NCI-H128 (cell line): ENCODE results near the gene UNC119B.
"Not testable (repeated sequence)": the region's sequence is repeated elsewhere in the genome, so short reads cannot be mapped to it uniquely, and the experiment has no call there.

ENCODE experiments used
- DNase-seq: peaks from one replicate; lab custom pipeline; 2025; ENCODE audit not compliant: unreplicated experiment; lab: John Stamatoyannopoulos, UW

The UNC119B gene

DNA sequence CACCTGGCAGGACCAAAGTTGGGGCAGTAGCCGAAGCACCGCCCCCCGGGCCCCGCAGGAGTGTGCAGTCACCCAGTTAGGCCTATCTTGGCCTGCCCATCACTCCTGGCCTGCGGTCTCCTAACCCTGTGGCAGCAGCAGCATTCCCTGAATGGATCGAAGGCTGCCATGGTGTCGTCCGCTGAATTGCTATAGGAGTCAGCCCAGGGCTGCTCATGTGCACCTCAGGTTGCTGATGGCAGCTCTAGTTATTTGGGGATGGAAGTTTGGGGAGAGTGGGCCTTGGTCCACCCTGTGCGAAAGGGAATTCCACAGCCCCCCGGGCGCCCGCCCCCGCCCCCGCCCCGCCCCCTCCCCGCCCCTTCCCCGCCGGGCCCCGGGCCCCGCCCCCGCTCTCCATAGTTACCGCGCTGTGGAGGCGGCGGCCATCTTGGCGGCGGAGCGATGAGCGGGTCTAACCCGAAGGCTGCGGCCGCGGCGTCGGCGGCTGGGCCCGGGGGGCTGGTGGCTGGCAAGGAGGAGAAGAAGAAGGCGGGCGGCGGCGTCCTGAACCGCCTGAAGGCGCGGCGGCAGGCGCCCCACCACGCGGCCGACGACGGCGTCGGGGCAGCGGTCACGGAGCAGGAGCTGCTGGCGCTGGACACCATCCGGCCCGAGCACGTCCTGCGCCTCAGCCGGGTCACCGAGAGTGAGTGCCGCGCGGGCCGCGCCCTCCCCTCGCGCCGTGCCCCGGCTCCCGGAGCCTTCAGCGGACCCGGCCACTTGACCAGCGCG lies at the start of gene UNC119B:
Gene UNC119B, plus strand, starts transcription at position 428 of the 774 bp plus-strand sequence. Its CDS starts 17 bp downstream, at position 445.
- peak; percentile 19 for DNase-seq

DNA sequence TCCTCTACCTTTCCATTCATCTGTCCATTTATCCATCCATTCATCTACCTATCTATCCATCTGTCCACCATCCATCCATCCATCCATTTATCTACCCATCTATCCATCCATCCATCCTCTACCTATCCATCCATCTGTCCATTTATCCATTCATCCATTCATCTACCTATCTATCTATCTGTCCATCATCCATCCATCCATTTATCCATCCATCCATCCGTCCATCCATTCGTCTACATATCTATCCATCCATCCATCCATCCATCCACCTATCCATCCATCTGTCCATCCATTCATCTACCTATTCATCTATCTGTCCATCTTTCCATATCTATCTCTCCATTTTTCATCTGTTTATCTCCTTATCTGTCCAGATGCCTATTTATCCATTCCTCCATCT lies 48.8 kb upstream of the UNC119B start:
- DNase-seq: no peak

DNA sequence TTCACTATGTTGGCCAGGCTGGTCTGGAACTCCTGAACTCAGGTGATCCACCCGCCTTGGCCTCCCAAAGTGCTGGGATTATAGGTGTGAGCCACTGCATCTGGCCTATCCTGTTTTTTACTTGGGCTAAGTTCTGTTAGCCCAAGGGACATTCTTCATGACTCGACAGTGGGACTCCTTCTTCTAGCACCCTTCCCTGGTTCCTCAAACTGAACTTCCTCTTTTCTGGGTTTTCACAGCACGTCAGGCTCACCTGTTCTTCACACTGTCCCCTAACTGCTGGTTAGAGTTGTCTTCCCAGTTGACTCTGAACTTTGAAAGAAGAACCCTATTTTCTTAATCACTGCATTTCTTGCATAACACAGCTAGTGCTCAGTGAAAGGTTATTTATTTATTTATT lies 47.4 kb upstream of the UNC119B start:
- DNase-seq: no peak

GRCh38 chr12:120663741-120664140 lies 46.5 kb upstream of the UNC119B start:
- DNase-seq: no peak

- DNase-seq: no peak
Measured at GRCh38 chr12:120666571-120667390, 43.5 kb upstream of the UNC119B start.

DNA sequence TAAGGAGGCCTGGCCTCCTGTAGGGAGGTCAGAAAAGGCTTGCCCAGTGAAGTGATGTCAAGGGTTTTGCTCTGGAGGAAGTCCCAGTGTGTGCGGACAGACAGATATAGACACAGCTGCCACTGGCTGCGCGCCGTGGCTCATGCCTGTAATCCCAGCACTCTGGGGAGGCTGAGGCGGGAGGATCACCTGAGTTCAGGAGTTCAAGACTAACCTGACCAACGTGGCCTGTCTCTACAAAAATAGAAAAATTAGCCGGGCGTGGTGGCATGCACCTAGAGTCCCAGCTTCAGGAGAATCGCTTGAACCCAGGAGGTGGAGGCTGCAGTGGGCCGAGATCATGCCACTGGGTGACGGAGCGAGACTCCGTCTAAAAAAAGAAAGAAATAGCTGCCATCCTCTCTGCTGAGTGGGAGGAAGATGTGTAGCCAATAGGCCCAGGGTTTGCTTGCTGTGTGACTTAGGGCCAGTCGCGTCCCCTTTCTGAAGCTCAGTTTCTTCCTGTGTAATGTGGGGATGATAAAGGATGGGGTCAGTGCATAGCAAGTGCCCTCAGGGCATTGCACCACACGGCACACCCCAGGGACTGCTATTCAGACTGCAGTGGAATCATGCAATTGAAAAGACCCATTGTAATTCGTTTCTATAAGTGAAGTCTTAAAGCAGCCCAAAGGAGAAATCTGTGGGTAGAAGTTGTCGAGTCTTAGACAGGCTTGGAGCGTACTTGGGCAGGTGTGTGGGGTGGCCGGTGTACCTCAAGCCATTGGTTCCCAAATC lies 42.0 kb upstream of the UNC119B start:
- no peak for DNase-seq

DNA sequence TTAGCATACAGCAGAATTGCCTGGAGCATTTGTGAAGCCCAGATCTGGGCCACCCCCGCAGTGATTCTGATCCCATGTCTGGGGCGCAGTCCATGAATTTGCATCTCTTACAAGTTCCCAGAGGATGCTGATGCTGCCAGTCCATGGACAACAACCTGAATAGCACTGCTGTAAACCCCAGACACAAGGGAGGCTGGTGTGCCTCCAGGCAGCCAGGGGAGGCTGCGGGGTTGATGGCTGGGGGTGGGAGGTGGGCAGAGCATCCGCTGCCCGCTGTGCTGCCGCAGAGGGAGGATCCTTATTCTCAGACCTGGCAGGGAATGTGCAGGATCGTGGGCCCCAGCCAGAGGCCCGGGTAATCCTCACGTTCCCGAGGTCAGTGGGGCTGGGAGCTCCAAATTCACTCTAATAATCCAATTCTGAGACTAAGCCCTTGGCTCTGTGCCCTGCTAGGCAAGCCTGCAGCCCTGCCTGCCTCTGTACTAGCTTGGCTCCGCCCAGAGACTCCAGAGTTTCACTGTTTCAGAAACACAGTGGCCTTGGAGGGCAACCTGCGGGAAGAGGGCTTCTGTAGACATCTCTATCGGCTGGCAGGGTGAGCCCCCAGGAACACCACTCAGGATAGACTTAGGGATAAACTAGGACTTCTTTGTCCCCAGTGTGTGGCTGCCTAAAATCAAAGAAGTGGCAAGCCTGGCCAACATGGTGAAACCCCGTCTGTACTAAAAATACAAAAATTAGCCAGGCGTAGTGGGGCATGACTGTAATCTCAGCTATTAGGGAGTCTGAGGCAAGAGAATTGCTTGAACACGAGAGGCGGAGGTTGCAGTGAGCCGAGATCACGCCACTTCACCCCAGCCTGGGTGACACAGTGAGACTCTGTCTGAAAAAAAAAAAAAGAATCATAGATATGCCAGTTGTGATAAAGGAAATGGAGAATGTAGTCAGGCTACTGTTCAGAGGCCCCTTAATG lies 41.1 kb upstream of the UNC119B start:
- no peak for DNase-seq

- DNase-seq: not testable (repeated sequence)
Measured at GRCh38 chr12:120670237-120670636, 40.0 kb upstream of the UNC119B start.

DNA sequence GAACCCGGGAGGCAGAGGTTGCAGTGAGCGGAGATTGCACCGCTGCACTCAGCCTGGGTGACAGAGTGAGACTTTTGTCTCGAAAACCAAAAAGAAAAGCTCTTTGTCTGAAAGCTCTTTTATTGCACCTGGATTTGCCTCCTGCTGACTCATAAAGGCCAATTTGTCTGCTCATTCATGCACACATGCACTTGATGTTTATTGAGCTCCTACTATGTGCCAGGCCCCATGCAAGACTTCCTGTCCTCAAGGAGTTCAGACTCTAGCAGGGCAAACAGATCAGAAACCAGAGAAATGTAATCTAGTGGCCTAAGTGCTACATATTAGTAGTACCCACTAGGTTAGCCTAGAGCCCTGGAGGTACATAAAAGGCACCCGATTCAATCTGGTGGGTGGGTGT lies 39.6 kb upstream of the UNC119B start:
- no peak for DNase-seq

DNA sequence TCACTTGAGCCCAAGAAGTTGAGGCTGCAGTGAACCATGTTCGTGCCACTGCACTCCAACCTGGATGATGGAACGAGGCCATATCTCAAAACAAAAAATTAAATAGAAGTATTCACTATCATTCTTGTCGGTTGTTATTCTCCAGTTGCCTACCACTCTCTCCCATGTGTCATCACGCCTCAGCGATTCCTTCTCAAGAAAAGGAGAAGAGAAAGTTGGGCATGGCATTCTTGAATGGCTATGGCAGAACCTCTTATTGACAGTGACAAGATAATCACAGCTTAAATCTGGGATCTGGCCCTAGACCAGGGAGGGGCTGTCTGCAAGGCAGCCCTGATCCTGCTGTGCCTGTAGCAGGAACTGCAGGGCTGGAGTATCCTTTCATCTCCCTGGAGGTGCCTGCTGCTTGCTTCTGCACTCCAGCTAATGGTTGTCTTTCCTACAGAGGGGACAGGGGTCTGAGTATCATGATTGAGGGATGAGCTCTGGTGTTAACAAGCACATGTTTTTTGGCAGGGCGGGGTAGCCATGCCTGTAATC lies 36.1 kb upstream of the UNC119B start:
- DNase-seq: no peak

DNA sequence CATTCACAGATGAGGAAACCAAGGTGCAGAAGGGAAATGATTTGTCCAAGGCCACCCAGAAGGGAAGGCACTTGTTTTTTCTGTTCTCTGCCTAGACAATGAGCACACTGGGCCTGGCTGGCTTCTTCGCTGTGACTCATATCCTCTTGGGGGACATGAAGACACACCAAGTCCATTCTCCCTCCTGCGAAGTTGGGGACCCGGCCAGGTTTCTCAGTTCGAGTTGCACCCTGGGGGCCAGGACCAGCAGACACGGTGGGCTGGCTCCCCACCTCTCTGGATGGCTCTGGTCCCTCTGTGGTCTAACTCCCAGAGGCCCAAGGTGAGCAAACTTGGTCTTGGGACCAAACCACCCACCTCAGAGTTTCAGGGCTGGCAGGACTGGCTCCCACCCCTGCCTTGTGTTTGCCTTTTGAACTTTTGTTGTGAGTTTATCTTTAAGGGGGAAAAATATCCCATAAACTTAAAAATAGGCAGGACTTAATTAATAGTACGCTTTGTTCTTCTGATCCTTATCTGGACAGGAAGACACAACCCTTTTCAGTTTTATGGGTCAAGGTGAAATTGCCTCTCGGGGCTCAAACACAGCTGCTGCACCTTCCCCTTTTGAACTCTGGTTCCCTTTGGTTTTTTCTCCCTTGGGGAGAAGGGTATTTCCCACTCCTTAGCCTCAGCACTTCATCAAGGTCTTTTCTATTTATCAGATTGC lies 32.3 kb upstream of the UNC119B start:
- no peak for DNase-seq

DNA sequence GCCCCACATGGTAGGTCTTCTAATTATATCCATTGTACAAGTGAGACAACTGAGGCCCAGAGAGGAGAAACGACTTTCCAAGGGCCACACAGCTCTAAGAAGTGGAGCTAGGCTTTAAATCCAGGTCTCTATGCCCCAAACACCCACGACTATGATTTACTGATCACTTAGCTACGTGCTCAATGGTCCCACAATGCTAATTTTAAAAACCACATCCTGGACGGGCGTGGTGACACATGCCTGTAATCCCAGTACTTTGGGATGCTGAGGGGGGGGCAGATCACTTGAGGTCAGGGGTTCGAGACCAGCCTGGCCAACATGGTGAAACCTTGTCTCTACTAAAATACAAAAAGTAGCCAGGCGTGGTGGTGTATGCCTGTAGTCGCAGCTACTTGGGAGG lies 31.7 kb upstream of the UNC119B start:
- DNase-seq: no peak

- DNase-seq: no peak
Measured at GRCh38 chr12:120680165-120680738, 30.0 kb upstream of the UNC119B start.

GRCh38 chr12:120684523-120684932 lies 25.7 kb upstream of the UNC119B start:
- DNase-seq: no peak

DNA sequence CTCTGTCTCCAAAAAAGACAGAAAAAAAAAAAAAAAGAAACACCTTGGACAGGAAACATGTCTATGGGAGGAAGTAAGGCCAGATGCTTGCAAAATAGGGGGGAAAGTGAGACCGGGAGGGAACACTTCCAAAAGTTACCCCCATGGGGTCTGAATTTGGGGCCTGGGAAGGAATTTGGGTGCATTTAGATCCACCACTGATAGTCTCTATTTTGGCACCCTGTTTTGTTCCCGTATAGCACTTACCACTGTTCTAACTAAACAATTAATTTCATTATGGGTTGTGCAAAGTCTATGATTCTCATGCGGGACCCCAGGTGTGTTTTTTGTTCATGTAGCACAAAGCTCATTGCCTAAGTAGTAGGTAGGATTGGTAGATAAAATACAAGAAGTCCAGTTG lies 24.7 kb upstream of the UNC119B start:
- DNase-seq: no peak

GRCh38 chr12:120686151-120686689 lies 24.0 kb upstream of the UNC119B start:
- peak; percentile 94 for DNase-seq

GRCh38 chr12:120686690-120687577 lies 23.3 kb upstream of the UNC119B start, which contains the start of gene MLEC:
MLEC (plus strand) TSS chr12:120687149; CDS start chr12:120687297, 148 bp downstream.
- DNase-seq: peak; percentile 96
